K562 (cell line): ENCODE data around the gene RNF19B. TPM values are rescaled to one million over a fixed set of nuclear protein-coding genes. Genes with fewer than 3 reads are reported as not detected.

Experiments used
- BHLHE40 ChIP-seq: IDR thresholded peaks from 2 replicates; pipeline ENCODE4 v1.6.1; 2011; ENCODE audit warnings: low read length, improper control_type of control experiment
- ESRRA ChIP-seq: fragments of 450-650 bp; IDR thresholded peaks from 2 replicates; pipeline ENCODE4 v1.6.1; 2014; ENCODE audit warnings: low read depth, mild to moderate bottlenecking, moderate library complexity, borderline replicate concordance
- ETV5 ChIP-seq: sonication (generic); formaldehyde crosslinking; IDR thresholded peaks from 2 replicates; pipeline ENCODE4 v1.4.0; 2020; ENCODE audit warnings: low read depth, mild to moderate bottlenecking, missing genetic modification reagents
- FOSL1 ChIP-seq: fragments of 200-800 bp; sonication (Bioruptor generic); conservative IDR thresholded peaks from 2 replicates; pipeline ENCODE4 v1.6.1; 2016; ENCODE audit warnings: missing genetic modification characterization, missing compliant biosample characterization
- GTF3C2 ChIP-seq: IDR thresholded peaks from 3 replicates; pipeline ENCODE4 v1.6.1; 2011; ENCODE audit warnings: borderline replicate concordance, mild to moderate bottlenecking, moderate library complexity; ENCODE audit not compliant: insufficient read length; ENCODE audit errors: extremely low read depth
- HMGXB4 ChIP-seq: sonication (generic); formaldehyde crosslinking; IDR thresholded peaks from 2 replicates; pipeline ENCODE4 v1.8.1; 2023; ENCODE audit warnings: mild to moderate bottlenecking, missing genetic modification reagents
- JUN ChIP-seq, 2 experiments: sonication (generic) in 1 of 2; formaldehyde crosslinking in 1 of 2; IDR thresholded peaks; 2 replicates each; pipeline versions ENCODE4 v1.6.1 to v1.8.0; 2012 to 2022; ENCODE audit warnings: borderline replicate concordance in 2 of 2, mild to moderate bottlenecking in 2 of 2, improper control_type of control experiment in 1 of 2, low read depth in 1 of 2, low read length in 1 of 2, missing genetic modification reagents in 1 of 2
- MBD2 ChIP-seq: sonication (generic); IDR thresholded peaks from 2 replicates; pipeline ENCODE4 v1.6.1; 2016; ENCODE audit warnings: low read depth, borderline replicate concordance
- MNT ChIP-seq, 2 experiments: fragments of 450-650 bp; conservative IDR thresholded peaks; 2 replicates each; pipeline ENCODE4 v1.6.1; 2017; ENCODE audit warnings: mild to moderate bottlenecking in 2 of 2, moderate library complexity in 2 of 2
- POLR3A ChIP-seq: IDR thresholded peaks from 2 replicates; pipeline ENCODE4 v1.6.1; 2011; ENCODE audit warnings: borderline replicate concordance, mild to moderate bottlenecking, moderate library complexity; ENCODE audit not compliant: insufficient read length, insufficient read depth; ENCODE audit errors: extremely low read depth
- PPARD ChIP-seq: fragments of 250-450 bp; sonication (Bioruptor Pico); IDR thresholded peaks from 2 replicates; pipeline ENCODE4 v1.8.0; 2022; ENCODE audit warnings: inconsistent platforms, mild to moderate bottlenecking, moderate library complexity
- PRPF4 ChIP-seq: fragments of 200-400 bp; formaldehyde crosslinking; IDR thresholded peaks from one replicate; pipeline ENCODE4 v1.6.1; 2017; ENCODE audit warnings: low read length, low read depth, mild to moderate bottlenecking; ENCODE audit not compliant: insufficient read depth, poor library complexity, severe bottlenecking
- RAD21 ChIP-seq, 2 experiments: fragments of 250-450 bp in 1 of 2; fragments of 450-650 bp in 1 of 2; sonication (Bioruptor Pico) in 1 of 2; formaldehyde crosslinking in 1 of 2; IDR thresholded peaks in 1 of 2; conservative IDR thresholded peaks in 1 of 2; 2 replicates each; pipeline versions ENCODE4 v1.4.0 to v1.8.0; 2020 to 2022; ENCODE audit warnings: mild to moderate bottlenecking in 2 of 2, moderate library complexity in 1 of 2
- SP2 ChIP-seq: IDR thresholded peaks from 2 replicates; pipeline ENCODE4 v1.6.1; 2011; ENCODE audit warnings: mild to moderate bottlenecking, low read depth, low read length, moderate library complexity; ENCODE audit not compliant: poor library complexity, severe bottlenecking; ENCODE audit errors: extremely low read depth
- TRIM24 ChIP-seq, 2 experiments: fragments of 450-650 bp; IDR thresholded peaks; 2 replicates each; pipeline ENCODE4 v1.6.1; 2016
- ZBTB2 ChIP-seq: fragments of 450-650 bp; IDR thresholded peaks from 2 replicates; pipeline ENCODE4 v1.6.1; 2016; ENCODE audit warnings: antibody characterized with exemption
- ZNF253 ChIP-seq: fragments of 250-450 bp; sonication (Bioruptor Pico); conservative IDR thresholded peaks from 2 replicates; pipeline ENCODE4 v1.6.1; 2021; ENCODE audit warnings: mild to moderate bottlenecking
- ZNF316 ChIP-seq: fragments of 450-650 bp; IDR thresholded peaks from 2 replicates; pipeline ENCODE4 v1.6.1; 2016
- polyA plus RNA-seq, 8 experiments: library from polyadenylated mRNA; depleted of rRNA in 4 of 8; stranded (reverse) in 5 of 8; unstranded in 3 of 8; fragments of >200 nt; fragmentation: Nextera tagmentation in 2 of 8; fragmentation: Illumina TruSeq in 1 of 8; extraction: Ambion mirVana in 2 of 8; extraction: Trizol in 1 of 8; gene quantifications; 2 replicates each; pipeline versions ENCODE4 v1.2.1 to v1.2.3, GENCODE V29; 2011 to 2014; ENCODE audit warnings: inconsistent platforms in 1 of 8, missing spikeins in 1 of 8
- total RNA-seq, 7 experiments: library from RNA; depleted of rRNA in 6 of 7; stranded (reverse); fragments of >200 nt in 6 of 7; fragmentation: Illumina TruSeq in 2 of 7; extraction: Trizol in 2 of 7; gene quantifications; 2 replicates each; pipeline versions ENCODE4 v1.2.1 to v1.2.3, GENCODE V29; 2011 to 2021; ENCODE audit warnings: low replicate concordance in 1 of 7

The RNF19B gene
- total and polyA plus RNA-seq, 9 of the 15 experiments (the other 6 are each of a cell fraction or from before 2014, with no cell fraction given): 2.6 to 14.9 (median 10.1) TPM

GRCh38 chr1:32989160-32990050 is 24.8 kb upstream of the RNF19B start (continued):
- TF ChIP-seq MNT (conservative IDR thresholded peaks at IDR 0.05): 0 out of 4 replicates have a peak, but pooled peaks of 1 of the 2 experiments have one; percentile 31
- peak; percentile 22 to 38 for TF ChIP-seq RAD21 (CRISPR knock-in tag; conservative IDR thresholded peaks at IDR 0.05 in 1 of 2, IDR thresholded peaks at IDR 0.05 in 1 of 2)
- TF ChIP-seq TRIM24 (IDR thresholded peaks at IDR 0.05): peak in 1 of 2 experiments; percentile 59; a peak in 1 of 4 replicates
- TF ChIP-seq ZNF253 (CRISPR knock-in tag): no peak
- no peak for TF ChIP-seq GTF3C2
- TF ChIP-seq ETV5 (CRISPR knock-in tag): no peak
- TF ChIP-seq JUN (IDR thresholded peaks at IDR 0.05; ENCODE audit: borderline replicate concordance, low read depth, low read length): peak; percentile 98
- TF ChIP-seq JUN (CRISPR knock-in tag; IDR thresholded peaks at IDR 0.05; ENCODE audit: borderline replicate concordance): peak; percentile 89
- TF ChIP-seq PPARD: no peak
- no peak for TF ChIP-seq BHLHE40
- TF ChIP-seq SP2: no peak
- no peak; the same call in 1 of the 2 replicates for TF ChIP-seq ZBTB2
- TF ChIP-seq ZNF316: peak; percentile 86
- TF ChIP-seq POLR3A: no peak
- no peak for TF ChIP-seq PRPF4
- TF ChIP-seq FOSL1 (tag): peak; percentile 97
- peak; percentile 76 for TF ChIP-seq ESRRA
- TF ChIP-seq MBD2: no peak
- TF ChIP-seq HMGXB4 (CRISPR knock-in tag): no peak
